Bone marrow (tissue), 2 donors: ENCODE measurements around the gene OSBPL9.
"Not testable (repeated sequence)": the region's sequence is repeated elsewhere in the genome, so short reads cannot be mapped to it uniquely, and the experiment has no call there.

Experiments used
- DNase-seq, 2 donors: peaks; one replicate each; lab custom pipeline; 2025; lab: John Stamatoyannopoulos, UW

Gene OSBPL9

DNA sequence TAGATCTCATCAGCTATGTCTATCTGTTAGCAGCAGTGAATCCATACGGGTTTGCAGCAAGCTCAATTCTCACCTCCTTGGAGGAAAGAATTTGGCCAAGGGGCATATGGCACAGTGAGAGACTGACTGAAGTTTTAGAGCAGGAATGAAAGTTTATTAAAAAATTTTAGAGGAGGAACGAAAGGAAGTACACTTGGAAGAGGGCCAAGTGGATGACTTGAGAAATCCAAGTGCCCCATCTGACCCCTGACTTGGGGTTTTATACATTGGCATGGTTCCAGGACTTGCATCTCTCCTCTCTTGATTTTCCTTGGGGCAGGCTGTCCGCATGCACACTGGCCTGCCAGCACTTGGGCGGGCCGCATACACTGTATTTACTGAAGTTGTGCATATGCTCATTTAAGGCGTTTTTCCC is 9.2 kb upstream of the OSBPL9 start:
- DNase-seq: no peak

DNA sequence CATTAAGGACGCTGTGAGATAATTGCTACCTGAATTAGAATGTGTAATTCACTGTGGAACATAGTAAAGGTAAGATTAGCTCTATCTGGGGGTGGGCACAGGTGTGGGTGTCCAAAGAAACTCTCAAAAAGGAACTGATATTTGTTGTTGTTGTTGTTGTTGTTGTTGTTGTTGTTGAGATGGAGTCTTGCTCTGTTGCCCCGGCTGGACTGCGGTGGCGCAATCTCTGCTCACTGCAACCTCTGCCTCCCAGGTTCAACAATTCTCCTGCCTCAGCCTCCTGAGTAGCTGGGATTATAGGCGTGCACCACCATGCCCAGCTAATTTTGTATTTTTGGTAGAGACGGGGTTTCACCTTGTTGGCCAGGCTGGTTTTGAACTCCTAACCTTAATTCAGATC is 6.8 kb upstream of the OSBPL9 start:
- not testable (repeated sequence) for DNase-seq

- DNase-seq: no peak
These were observed 6.3 kb upstream of the OSBPL9 start for GRCh38 chr1:51610637-51611036.

DNA sequence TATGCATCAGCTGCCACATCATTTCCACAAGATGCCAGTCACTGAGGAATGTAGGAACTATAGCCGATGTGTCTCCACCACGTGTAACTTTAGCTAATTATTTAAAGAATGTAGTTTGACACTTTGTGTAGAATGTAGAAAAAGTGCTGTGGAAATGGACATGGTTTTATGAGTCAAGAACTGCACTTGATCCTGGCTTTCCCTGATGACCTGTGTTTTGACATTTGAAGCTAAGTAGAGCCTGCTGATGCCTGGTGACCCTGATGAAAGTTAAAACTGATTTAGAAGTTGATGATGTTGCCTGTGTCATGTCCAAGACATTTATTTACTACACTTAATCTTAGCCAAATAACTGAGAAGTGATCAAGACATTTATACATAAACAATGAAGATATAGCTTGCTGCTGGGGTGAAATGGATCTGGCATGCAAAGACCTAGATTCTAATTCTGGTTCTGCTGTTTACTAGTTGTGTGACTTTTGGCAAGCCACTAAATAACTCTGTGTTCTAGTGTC is 4.4 kb upstream of the OSBPL9 start:
- DNase-seq: no peak

DNA sequence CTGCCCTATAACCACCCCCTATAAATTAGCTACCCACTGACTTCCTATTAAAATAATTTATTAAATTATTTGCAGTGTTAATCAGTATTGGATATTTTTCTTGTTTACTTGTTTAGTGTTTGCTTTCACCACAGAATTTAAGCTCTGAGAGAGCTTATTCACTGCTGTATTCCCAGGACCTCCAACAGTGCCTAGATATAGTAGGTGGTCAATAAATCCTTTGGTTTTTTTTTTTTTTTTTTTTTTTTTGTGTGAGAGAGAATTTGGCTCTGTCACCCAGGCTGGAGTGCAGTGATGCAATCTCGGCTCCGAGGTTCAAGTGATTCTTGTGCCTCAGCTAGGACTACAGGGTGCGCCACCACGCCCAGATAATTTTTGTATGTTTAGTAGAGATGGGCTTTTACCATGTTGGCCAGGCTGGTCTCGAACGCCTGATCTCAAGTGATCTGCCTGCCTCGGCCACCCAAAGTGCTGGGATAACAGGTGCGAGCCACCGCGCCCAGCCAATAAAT is 1.1 kb upstream of the OSBPL9 start:
- DNase-seq: no peak

- DNase-seq: no peak
These were observed 402 bp upstream of the OSBPL9 start for GRCh38 chr1:51616490-51616889.

DNA sequence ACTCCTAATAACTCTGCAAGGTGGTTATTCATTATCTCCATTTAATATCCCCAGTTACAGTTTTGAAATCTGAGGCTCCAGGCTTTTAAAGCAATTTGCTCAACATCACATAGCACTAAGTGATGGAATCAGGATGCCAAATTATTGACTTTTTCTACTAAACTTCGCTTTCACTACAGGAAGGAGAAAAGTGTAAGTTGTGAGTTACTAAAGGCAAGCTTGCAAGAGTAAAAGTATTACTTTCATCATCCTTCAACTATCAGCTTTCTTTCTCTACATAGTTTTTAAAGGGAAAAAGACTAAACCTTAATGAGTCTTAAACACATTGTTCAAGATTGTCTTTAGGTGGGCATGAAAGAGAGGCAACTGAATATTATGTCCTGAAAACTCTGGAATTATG is 1.8 kb downstream of the OSBPL9 start:
- DNase-seq: no peak

DNA sequence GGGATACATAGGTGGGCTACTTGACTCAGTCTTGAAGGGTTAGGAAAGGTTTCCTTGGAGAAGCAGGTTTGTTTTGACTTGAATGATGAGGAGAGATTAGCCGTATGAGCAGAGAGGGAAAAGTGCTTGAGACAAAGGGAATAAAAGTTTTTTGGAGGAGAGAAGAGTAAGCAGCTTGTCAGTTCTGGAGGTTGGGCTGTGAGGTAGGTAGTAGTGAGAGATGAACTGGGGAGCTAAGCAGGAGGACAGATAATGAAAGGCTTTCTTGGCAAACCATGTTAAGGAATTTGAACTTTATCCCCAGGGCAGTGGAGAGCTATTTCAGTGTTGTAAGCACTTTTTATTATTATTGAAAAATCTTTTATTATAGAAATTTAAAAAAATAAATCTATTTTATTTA is 3.6 kb downstream of the OSBPL9 start:
- DNase-seq: no peak

DNA sequence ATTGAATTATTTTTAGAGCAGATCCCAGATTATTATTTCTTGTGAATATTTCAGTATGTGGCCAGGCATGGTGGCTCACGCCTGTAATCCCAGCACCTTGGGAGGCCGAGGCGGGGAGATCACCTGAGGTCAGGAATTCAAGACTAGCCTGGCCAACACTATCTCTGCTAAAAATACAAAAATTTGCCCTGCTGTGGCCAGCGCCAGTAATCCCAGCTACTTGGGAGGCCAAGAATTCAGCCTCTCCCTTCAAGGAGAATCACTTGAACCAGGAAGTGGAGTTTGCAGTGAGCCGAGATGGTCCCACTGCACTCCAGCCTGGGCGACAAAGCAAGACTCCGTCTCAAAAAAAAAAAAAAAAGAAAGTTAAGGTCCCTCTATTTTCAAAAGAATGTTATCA is 4.3 kb downstream of the OSBPL9 start:
- DNase-seq: no peak

GRCh38 chr1:51621841-51622454 is 5.1 kb downstream of the OSBPL9 start:
- no peak for DNase-seq

DNA sequence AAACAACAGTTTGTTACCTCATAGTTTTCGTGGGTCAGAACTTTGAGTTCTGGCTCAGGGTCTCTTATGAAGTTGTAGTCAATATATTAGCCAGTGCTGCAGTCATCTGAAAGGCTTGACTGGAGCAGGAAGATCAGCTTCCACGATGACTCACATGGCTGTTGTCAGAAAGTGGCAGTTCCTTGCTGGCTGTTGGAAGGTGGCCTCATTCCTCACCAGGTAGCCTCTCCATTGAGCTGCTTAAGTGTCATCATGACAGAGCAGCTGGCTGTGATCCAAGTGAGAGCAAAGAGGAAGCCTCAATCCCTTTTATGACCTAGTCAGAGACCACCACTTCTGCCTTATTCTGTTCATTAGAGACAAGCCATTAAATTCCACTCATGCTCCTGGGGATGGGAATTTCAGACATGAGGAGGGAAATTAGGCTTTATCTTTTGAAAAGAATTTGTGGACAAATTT is 5.6 kb downstream of the OSBPL9 start:
- DNase-seq: peak in 1 of 2 donors; percentile 84

DNA sequence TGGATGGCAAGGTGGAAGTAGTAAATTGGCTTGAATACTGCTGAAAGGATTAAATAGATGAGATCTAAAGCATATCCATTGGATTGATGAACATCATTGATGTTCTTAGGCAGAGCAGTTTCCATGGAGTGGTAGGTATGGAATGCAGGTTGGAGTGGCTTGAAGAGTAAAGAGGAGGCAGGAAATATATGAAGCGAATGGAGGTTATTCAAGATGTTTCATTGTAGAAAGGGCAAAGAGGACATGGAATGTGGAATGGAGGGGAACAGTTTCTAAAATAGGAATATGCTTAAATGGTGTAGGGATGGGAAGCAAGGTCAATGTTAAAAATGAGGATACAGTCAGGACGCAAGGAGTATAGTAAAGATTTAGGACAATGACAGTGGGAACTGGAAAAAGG is 6.1 kb downstream of the OSBPL9 start:
- DNase-seq: no peak

DNA sequence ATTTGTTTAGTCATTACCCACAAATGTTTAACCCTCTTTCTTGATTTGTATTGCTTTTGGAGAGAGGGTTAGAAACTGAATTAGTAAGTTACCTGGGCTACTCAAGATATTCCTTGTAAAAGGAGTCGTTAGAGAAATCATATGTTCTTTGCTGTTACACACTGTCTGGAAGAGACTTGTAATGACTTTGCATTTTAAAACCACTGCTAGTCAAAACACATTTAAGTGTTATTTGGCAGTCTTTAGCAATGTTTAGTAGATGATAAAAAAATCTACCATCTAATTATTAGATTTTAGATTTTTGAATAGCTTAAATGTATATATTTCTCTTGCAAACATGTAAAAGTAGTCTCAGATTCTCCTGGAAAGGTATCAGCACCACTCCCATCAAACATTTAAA is 6.6 kb downstream of the OSBPL9 start:
- no peak for DNase-seq

- DNase-seq: peak in 1 of 2 donors; percentile 42
These were observed 8.0 kb downstream of the OSBPL9 start for GRCh38 chr1:51624855-51625254.

DNA sequence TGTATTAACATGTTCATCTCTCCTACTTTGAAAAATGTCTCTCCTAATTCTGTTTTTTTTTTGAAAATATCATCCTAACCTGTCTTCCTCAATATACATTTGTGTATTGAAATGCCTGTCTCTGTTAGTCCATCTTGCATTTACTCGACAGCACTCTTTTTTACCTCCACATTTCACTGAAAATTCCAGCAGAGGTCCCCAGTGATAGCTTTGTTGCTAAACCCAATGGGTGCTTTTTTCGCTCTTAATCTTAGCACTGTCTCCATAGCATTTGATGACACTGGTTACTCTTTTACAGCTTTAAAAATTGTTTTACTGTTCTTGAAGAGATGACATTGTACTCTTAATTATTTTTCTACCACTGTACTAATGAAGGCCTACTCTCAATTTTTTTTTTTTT is 10.8 kb downstream of the OSBPL9 start:
- peak in 1 of 2 donors; percentile 15 for DNase-seq

GRCh38 chr1:51628715-51629590 is 12.1 kb downstream of the OSBPL9 start:
- DNase-seq: no peak

GRCh38 chr1:51629918-51630317 is 13.0 kb downstream of the OSBPL9 start:
- no peak for DNase-seq

- no peak for DNase-seq
These were observed 13.5 kb downstream of the OSBPL9 start for GRCh38 chr1:51630393-51630792.

GRCh38 chr1:51630922-51631321 is 14.0 kb downstream of the OSBPL9 start:
- DNase-seq: no peak

GRCh38 chr1:51631747-51632146 is 14.9 kb downstream of the OSBPL9 start:
- DNase-seq: no peak

- no peak for DNase-seq
These were observed 17.7 kb downstream of the OSBPL9 start for GRCh38 chr1:51634618-51635017.

GRCh38 chr1:51635615-51636014 is 18.7 kb downstream of the OSBPL9 start:
- no peak for DNase-seq

- DNase-seq: no peak
These were observed 19.3 kb downstream of the OSBPL9 start for GRCh38 chr1:51636191-51636590.
